A549 (cell line): ENCODE data around the gene GJD3. TPM values are rescaled to one million over a fixed set of nuclear protein-coding genes. Genes with fewer than 3 reads are reported as not detected.

Experiments used
- ATAC-seq, 2 experiments: fragments of 200-7000 bp in 1 of 2; fragments of >200 bp in 1 of 2; cut with Nextera tagmentation in 1 of 2; cut with Tn5 transposase in 1 of 2; 3 replicates each; pipeline versions ENCODE4 v1.8.0 to v1.9.1; 2018 to 2020; ENCODE audit warnings: mild to moderate bottlenecking in 1 of 2, moderate library complexity in 1 of 2
- CTCF ChIA-PET: fragments of 300-600 bp; sonication (Branson Sonifier 250); formaldehyde crosslinking; extraction: SDS; loops from one replicate; lab custom pipeline; 2021; ENCODE audit warnings: antibody characterized with exemption, inconsistent platforms; lab: Yijun Ruan, JAX
- POLR2A ChIA-PET: fragments of 350-600 bp; formaldehyde crosslinking; extraction: SDS; loops from one replicate; lab custom pipeline; 2021; ENCODE audit warnings: antibody characterized with exemption, inconsistent platforms; lab: Yijun Ruan, JAX
- DNase-seq, 2 experiments: peaks; one replicate each; pipeline versions ENCODE4 v3.0.0 to v3.0.0-alpha.2; 2011 to 2016; ENCODE audit warnings: low read depth in 1 of 2, low spot score in 1 of 2
- FAIRE-seq: peaks from 2 replicates; lab custom pipeline; 2011; peaks lifted over from hg19 to GRCh38; lab: Jason Lieb, UNC
- H3K27ac ChIP-seq, 2 experiments: fragments of >200 bp; sonication (Bioruptor Twin); formaldehyde crosslinking; 3 replicates each; pipeline ENCODE4 v1.5.1; 2016 to 2017
- H3K4me1 ChIP-seq: fragments of >200 bp; sonication (Bioruptor Twin); formaldehyde crosslinking; 3 replicates; pipeline ENCODE4 v1.6.1; 2016
- H3K4me2 ChIP-seq: fragments of >200 bp; sonication (Bioruptor Twin); formaldehyde crosslinking; 3 replicates; pipeline ENCODE4 v1.6.1; 2016
- H3K4me3 ChIP-seq: fragments of >200 bp; sonication (Bioruptor Twin); formaldehyde crosslinking; 3 replicates; pipeline ENCODE4 v1.5.1; 2016
- H3K9me3 ChIP-seq: fragments of >200 bp; sonication (Bioruptor Twin); formaldehyde crosslinking; 3 replicates; pipeline ENCODE4 v1.6.1; 2016
- EP300 ChIP-seq, 2 experiments: fragments of >200 bp; sonication (Bioruptor Twin); formaldehyde crosslinking; IDR thresholded peaks; 2 replicates in 1 of 2; 3 replicates in 1 of 2; pipeline ENCODE4 v1.6.1; 2016 to 2017
- HOXB13 ChIP-seq: fragments of 250-450 bp; sonication (Bioruptor Pico); IDR thresholded peaks from 2 replicates; pipeline ENCODE4 v1.5.0; 2020; ENCODE audit warnings: low read depth, mild to moderate bottlenecking, moderate library complexity
- HOXB5 ChIP-seq: fragments of 250-450 bp; sonication (Bioruptor Pico); IDR thresholded peaks from 2 replicates; pipeline ENCODE4 v1.5.0; 2020; ENCODE audit warnings: mild to moderate bottlenecking, moderate library complexity
- JUN ChIP-seq, 2 experiments: fragments of >200 bp; sonication (Bioruptor Twin); formaldehyde crosslinking; IDR thresholded peaks; 2 replicates in 1 of 2; 3 replicates in 1 of 2; pipeline ENCODE4 v1.6.1; 2016 to 2017
- MAFK ChIP-seq: fragments of 450-650 bp; IDR thresholded peaks from 2 replicates; pipeline ENCODE4 v1.6.1; 2014; ENCODE audit not compliant: partially characterized antibody
- MYC ChIP-seq: IDR thresholded peaks from 2 replicates; pipeline ENCODE4 v1.6.1; 2012; ENCODE audit warnings: mild to moderate bottlenecking, inconsistent platforms, low read length, improper control_type of control experiment, borderline replicate concordance
- TP53 ChIP-seq: fragments of 250-450 bp; sonication (Bioruptor Pico); IDR thresholded peaks from 2 replicates; pipeline ENCODE4 v1.5.0; 2021; ENCODE audit warnings: mild to moderate bottlenecking, moderate library complexity
- WGBS: methylation state at CpG from one replicate; pipeline ENCODE4 v1.1.6; 2017; ENCODE audit errors: missing lambda C conversion rate; 5-methylcytosine and 5-hydroxymethylcytosine counted together
- polyA plus RNA-seq, 4 experiments: library from polyadenylated mRNA; depleted of rRNA in 3 of 4; stranded (reverse); fragments of >200 nt; fragmentation: RNase III in 1 of 4; extraction: RNeasy Plus Mini Kit Qiagen cat#74134 plus additional on column Dnase treatment in 1 of 4; gene quantifications; 2 replicates in 3 of 4; 3 replicates in 1 of 4; pipeline ENCODE4 v1.2.3, GENCODE V29; 2011 to 2017
- TF ChIP-seq, protein P1 (sequence below): IDR thresholded peaks from 2 replicates; pipeline ENCODE4 v1.6.1; 2012
- TF ChIP-seq, protein P2 (sequence below): IDR thresholded peaks from 2 replicates; pipeline ENCODE4 v1.6.1; 2012; ENCODE audit warnings: low read depth, borderline replicate concordance
- TF ChIP-seq, protein P3 (sequence below): fragments of >200 bp; sonication (Bioruptor Twin); formaldehyde crosslinking; IDR thresholded peaks from 3 replicates; pipeline ENCODE4 v1.6.1; 2016
- TF ChIP-seq, protein P4 (sequence below): fragments of 450-650 bp; IDR thresholded peaks from 2 replicates; pipeline ENCODE4 v1.6.1; 2014; ENCODE audit warnings: antibody characterized with exemption

The GJD3 gene
- polyA plus RNA-seq, 2 of the 4 experiments (the other 2 are of a cell fraction) = 0.09 to 0.40 TPM

- no peak for ATAC-seq
- TF ChIP-seq HOXB13 = no peak
- 0 out of 5 replicates have a peak, but pooled peaks of 1 of the 2 experiments have one; percentile 8 for TF ChIP-seq EP300 (IDR thresholded peaks at IDR 0.05)
- FAIRE-seq = no peak
- CTCF ChIA-PET = interaction anchor here (0.6 to 40.3 kb wide), 6 partner anchors 11 to 281 kb away, joined by 3 to 2395 read pairs (median 5); partner anchors contain the start of genes CDC6 and RARA
- H3K27ac ChIP-seq = peak overlapping the region; percentile 86 to 92
- WGBS = 67% methylated on average over 11 of the region's 11 CpGs
- POLR2A ChIA-PET = interaction anchor here (1.2 to 1.3 kb wide), 2 partner anchors 16 to 29 kb away, joined by 3 to 6 read pairs; no protein-coding TSS in a partner anchor
- H3K9me3 ChIP-seq = no peaks in the 10 kb centered on the region
- no peak for DNase-seq
- peaks cover 91% of the 10 kb centered on the region for H3K4me1 ChIP-seq
- H3K4me2 ChIP-seq = peak overlapping the region; percentile 97
- H3K4me3 ChIP-seq = peak overlapping the region; percentile 39; the same call in 2 of the 3 replicates
These were observed 18.4 kb downstream of the GJD3 start for GRCh38 chr17:40345994-40346764.

- ATAC-seq = peak; percentile 14 to 52; a peak in 5 of 6 replicates
- ChIA-PET CTCF (interaction anchor here (0.6 to 40.3 kb wide), 6 partner anchors 12 to 280 kb away, joined by 3 to 2395 read pairs (median 5); partner anchors contain the start of genes CDC6 and RARA), POLR2A (interaction anchor here (1.2 to 1.6 kb wide), 3 partner anchors 10 to 29 kb away, joined by 3 to 6 read pairs (median 4); no protein-coding TSS in a partner anchor)
- WGBS = 13% methylated on average over 32 of the region's 45 CpGs
- peak; percentile 18 for FAIRE-seq
- DNase-seq = peak; percentile 72 to 85
- peak overlapping the region; percentile 86 to 92 for H3K27ac ChIP-seq
- peaks cover 89% of the 10 kb centered on the region for H3K4me1 ChIP-seq
- no peak for TF ChIP-seq HOXB5 (CRISPR knock-in tag)
- no peak for TF ChIP-seq MAFK
- peak in 1 of 2 experiments; percentile 36; a peak in 1 of 5 replicates for TF ChIP-seq JUN (IDR thresholded peaks at IDR 0.05)
- TF ChIP-seq HOXB13 = 0 out of 2 replicates have a peak, but pooled peaks have one; percentile 0
- TF ChIP-seq, protein P1, sequence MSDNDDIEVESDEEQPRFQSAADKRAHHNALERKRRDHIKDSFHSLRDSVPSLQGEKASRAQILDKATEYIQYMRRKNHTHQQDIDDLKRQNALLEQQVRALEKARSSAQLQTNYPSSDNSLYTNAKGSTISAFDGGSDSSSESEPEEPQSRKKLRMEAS = peak; percentile 96
- TF ChIP-seq, protein P2, sequence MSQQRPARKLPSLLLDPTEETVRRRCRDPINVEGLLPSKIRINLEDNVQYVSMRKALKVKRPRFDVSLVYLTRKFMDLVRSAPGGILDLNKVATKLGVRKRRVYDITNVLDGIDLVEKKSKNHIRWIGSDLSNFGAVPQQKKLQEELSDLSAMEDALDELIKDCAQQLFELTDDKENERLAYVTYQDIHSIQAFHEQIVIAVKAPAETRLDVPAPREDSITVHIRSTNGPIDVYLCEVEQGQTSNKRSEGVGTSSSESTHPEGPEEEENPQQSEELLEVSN = peak; percentile 86
- no peak for TF ChIP-seq MYC
- no peak for TF ChIP-seq TP53 (CRISPR knock-in tag)
- TF ChIP-seq, protein P3, sequence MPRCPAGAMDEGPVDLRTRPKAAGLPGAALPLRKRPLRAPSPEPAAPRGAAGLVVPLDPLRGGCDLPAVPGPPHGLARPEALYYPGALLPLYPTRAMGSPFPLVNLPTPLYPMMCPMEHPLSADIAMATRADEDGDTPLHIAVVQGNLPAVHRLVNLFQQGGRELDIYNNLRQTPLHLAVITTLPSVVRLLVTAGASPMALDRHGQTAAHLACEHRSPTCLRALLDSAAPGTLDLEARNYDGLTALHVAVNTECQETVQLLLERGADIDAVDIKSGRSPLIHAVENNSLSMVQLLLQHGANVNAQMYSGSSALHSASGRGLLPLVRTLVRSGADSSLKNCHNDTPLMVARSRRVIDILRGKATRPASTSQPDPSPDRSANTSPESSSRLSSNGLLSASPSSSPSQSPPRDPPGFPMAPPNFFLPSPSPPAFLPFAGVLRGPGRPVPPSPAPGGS = 0 out of 3 replicates have a peak, but pooled peaks have one; percentile 18
- no peaks in the 10 kb centered on the region for H3K9me3 ChIP-seq
- peak overlapping the region; percentile 39 for H3K4me3 ChIP-seq
- peak overlapping the region; percentile 97 for H3K4me2 ChIP-seq
These were observed 19.2 kb downstream of the GJD3 start for GRCh38 chr17:40345161-40345993.

GRCh38 chr17:40344421-40345160 is 19.9 kb downstream of the GJD3 start:
- H3K4me2 ChIP-seq = peak overlapping the region; percentile 97
- ChIA-PET CTCF (interaction anchor here (11.7 to 40.3 kb wide), 2 partner anchors 13 to 32 kb away, joined by 236 to 2395 read pairs; partner anchors contain the start of genes CDC6 and RARA), POLR2A (interaction anchor here (1.2 to 1.6 kb wide), 2 partner anchors 10 to 18 kb away, joined by 3 to 4 read pairs; no protein-coding TSS in a partner anchor)
- peak overlapping the region; percentile 39 for H3K4me3 ChIP-seq
- FAIRE-seq (no peak), ATAC-seq (peak in 1 of 2 experiments; percentile 1; a peak in 2 of 6 replicates), DNase-seq (no peak)
- 79% methylated on average over 7 of the region's 7 CpGs for WGBS
- peaks cover 84% of the 10 kb centered on the region for H3K4me1 ChIP-seq
- no peaks in the 10 kb centered on the region for H3K9me3 ChIP-seq
- H3K27ac ChIP-seq = peak overlapping the region; percentile 86 to 92
- TF ChIP-seq, protein P4, sequence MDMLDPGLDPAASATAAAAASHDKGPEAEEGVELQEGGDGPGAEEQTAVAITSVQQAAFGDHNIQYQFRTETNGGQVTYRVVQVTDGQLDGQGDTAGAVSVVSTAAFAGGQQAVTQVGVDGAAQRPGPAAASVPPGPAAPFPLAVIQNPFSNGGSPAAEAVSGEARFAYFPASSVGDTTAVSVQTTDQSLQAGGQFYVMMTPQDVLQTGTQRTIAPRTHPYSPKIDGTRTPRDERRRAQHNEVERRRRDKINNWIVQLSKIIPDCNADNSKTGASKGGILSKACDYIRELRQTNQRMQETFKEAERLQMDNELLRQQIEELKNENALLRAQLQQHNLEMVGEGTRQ = no peak
- TF ChIP-seq HOXB13 = peak; percentile 46; the same call in 1 of the 2 replicates
- TF ChIP-seq, all 56 proteins: peak for 1
